ENCODE data around the gene THSD7A.

- TF ChIP-seq CTCF (IDR thresholded peaks at IDR 0.05; ENCODE audit: low read depth, low read length): no peak
- TF ChIP-seq EZH2phosphoT487 (IDR thresholded peaks at IDR 0.05; ENCODE audit: low read depth): no peak
Measured at GRCh38 chr7:11533229-11533820, 298.7 kb downstream of the THSD7A start.
